Osteoblast (primary cell): ENCODE results near the gene CTSF. TPM values are rescaled to one million over a fixed set of nuclear protein-coding genes. Genes with fewer than 3 reads are reported as not detected.
A peak's percentile ranks its signal among the peaks of the same experiment; 100 is the strongest.

Source experiments
- DNase-seq: peaks from one replicate; pipeline ENCODE4 v3.0.0; 2011; ENCODE audit warnings: low spot score, mixed read lengths; ENCODE audit not compliant: insufficient read length; ENCODE audit errors: missing footprints
- H2AFZ ChIP-seq: 2 replicates; pipeline ENCODE4 v1.6.0; 2011; ENCODE audit warnings: mild to moderate bottlenecking, low read length
- H3K27ac ChIP-seq: 2 replicates; pipeline ENCODE4 v1.5.1; 2011; ENCODE audit warnings: mild to moderate bottlenecking, low read depth, low read length, moderate library complexity
- H3K27me3 ChIP-seq: 2 replicates; pipeline ENCODE4 v1.6.0; 2012; ENCODE audit warnings: mild to moderate bottlenecking, control low read depth, inconsistent platforms, low read length, moderate library complexity; ENCODE audit not compliant: insufficient read depth
- H3K36me3 ChIP-seq: 2 replicates; pipeline ENCODE4 v1.5.1; 2011; ENCODE audit warnings: mild to moderate bottlenecking, low read length, control low read depth, moderate library complexity; ENCODE audit not compliant: insufficient read depth
- H3K4me1 ChIP-seq: 2 replicates; pipeline ENCODE4 v1.5.1; 2011; ENCODE audit warnings: mild to moderate bottlenecking, low read length, control low read depth, moderate library complexity; ENCODE audit not compliant: insufficient read depth
- H3K4me2 ChIP-seq: 2 replicates; pipeline ENCODE4 v1.6.0; 2011; ENCODE audit warnings: mild to moderate bottlenecking, low read length; ENCODE audit not compliant: insufficient read depth
- H3K4me3 ChIP-seq: fragments of 200-600 bp; sonication (generic); 3 replicates; pipeline ENCODE4 v1.5.1; 2012; ENCODE audit warnings: mild to moderate bottlenecking, low read length, inconsistent platforms; ENCODE audit not compliant: insufficient read depth
- H3K79me2 ChIP-seq: 2 replicates; pipeline ENCODE4 v1.6.0; 2012; ENCODE audit warnings: mild to moderate bottlenecking, low read length, control low read depth, inconsistent platforms; ENCODE audit not compliant: insufficient read depth
- H3K9me3 ChIP-seq: 2 replicates; pipeline ENCODE4 v1.5.1; 2011; ENCODE audit warnings: low read depth, low read length, control low read depth
- H4K20me1 ChIP-seq: 2 replicates; pipeline ENCODE4 v1.6.0; 2012; ENCODE audit warnings: mild to moderate bottlenecking, low read length, control low read depth; ENCODE audit not compliant: insufficient read depth
- total RNA-seq: library from RNA; depleted of rRNA; stranded (reverse); fragments of >200 nt; gene quantifications from 2 replicates; pipeline ENCODE4 v1.2.3, GENCODE V29; 2012
- TF ChIP-seq, protein P1 (sequence below): IDR thresholded peaks from 2 replicates; pipeline ENCODE4 v1.5.1; 2011; ENCODE audit warnings: mild to moderate bottlenecking, low read depth, low read length, moderate library complexity; ENCODE audit errors: extremely low read depth

CTSF gene
- total RNA-seq, 1 donor = 45.6 TPM

DNA sequence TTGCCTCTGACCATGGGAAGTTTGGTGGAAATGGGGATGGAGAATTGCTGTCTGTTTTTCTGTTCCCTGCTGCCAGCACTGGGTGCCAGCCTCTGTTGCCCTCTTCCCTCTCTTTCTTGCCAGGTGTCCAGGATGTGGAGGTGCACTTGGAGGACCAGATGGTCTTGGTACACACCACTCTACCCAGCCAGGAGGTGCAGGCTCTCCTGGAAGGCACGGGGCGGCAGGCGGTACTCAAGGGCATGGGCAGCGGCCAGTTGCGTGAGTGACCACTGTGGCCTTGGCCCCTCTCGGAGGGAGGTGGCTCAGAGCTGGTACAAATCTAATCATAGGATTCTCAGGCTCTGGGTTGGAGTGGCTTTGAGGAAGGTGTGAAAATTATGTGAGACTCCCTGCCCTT is 30.6 kb upstream of the CTSF start:
- peaks cover 11% of the 10 kb centered on the region for H4K20me1 ChIP-seq
- H3K4me2 ChIP-seq = no peak overlapping the region
- H2AFZ ChIP-seq = no peak overlapping the region
- H3K4me3 ChIP-seq = no peak overlapping the region
- H3K36me3 ChIP-seq = peaks cover 11% of the 10 kb centered on the region
- TF ChIP-seq, protein P1, sequence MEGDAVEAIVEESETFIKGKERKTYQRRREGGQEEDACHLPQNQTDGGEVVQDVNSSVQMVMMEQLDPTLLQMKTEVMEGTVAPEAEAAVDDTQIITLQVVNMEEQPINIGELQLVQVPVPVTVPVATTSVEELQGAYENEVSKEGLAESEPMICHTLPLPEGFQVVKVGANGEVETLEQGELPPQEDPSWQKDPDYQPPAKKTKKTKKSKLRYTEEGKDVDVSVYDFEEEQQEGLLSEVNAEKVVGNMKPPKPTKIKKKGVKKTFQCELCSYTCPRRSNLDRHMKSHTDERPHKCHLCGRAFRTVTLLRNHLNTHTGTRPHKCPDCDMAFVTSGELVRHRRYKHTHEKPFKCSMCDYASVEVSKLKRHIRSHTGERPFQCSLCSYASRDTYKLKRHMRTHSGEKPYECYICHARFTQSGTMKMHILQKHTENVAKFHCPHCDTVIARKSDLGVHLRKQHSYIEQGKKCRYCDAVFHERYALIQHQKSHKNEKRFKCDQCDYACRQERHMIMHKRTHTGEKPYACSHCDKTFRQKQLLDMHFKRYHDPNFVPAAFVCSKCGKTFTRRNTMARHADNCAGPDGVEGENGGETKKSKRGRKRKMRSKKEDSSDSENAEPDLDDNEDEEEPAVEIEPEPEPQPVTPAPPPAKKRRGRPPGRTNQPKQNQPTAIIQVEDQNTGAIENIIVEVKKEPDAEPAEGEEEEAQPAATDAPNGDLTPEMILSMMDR = no peak
- H3K4me1 ChIP-seq = peaks cover 51% of the 10 kb centered on the region
- no peaks in the 10 kb centered on the region for H3K9me3 ChIP-seq
- H3K27me3 ChIP-seq = no peaks in the 10 kb centered on the region
- no peak for DNase-seq
- peaks cover 30% of the 10 kb centered on the region for H3K79me2 ChIP-seq
- no peak overlapping the region for H3K27ac ChIP-seq

DNA sequence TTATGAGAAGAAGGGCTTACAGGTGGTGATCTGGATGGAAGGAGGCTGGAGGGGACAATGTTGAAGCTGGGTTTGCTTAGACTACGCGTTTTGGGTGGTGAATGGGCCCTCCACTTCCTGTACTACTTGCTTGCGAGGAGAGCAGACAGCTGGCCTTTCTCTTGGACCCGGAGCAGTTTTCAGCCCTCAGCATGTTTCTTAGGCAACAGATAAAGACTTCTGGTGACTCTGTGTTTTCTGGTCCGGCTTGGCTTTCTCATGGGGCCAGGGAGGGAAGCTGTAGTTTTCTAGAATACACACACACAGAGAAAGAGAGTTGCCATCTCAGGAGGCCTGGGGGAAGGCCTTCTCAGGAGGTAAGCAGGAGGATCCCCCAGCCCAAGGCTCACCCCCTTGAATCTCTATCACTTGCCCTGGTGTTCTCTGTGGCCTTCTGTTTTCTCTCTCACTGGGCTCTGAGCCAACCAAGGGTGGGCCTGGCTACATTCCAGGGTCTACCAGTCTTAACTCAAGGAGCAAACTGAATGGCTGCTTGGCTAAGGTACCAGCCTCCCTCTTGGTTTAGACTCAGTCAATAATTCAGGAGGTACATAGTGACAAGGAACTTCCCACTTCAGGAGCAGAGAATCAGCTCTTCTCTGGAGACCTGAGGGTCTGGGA is 27.0 kb upstream of the CTSF start:
- Histone ChIP-seq H2AFZ (peak overlapping the region; percentile 47), H3K27ac (peak overlapping the region; percentile 68), H3K27me3 (no peaks in the 10 kb centered on the region), H3K4me1 (peaks cover 32% of the 10 kb centered on the region), H4K20me1 (peaks cover 7% of the 10 kb centered on the region), H3K4me2 (peak overlapping the region; percentile 62), H3K9me3 (no peaks in the 10 kb centered on the region), H3K79me2 (peaks cover 43% of the 10 kb centered on the region), H3K36me3 (peaks cover 11% of the 10 kb centered on the region), H3K4me3 (peak overlapping the region; percentile 37)
- peak; percentile 95 for DNase-seq
- TF ChIP-seq, protein P1 = no peak

DNA sequence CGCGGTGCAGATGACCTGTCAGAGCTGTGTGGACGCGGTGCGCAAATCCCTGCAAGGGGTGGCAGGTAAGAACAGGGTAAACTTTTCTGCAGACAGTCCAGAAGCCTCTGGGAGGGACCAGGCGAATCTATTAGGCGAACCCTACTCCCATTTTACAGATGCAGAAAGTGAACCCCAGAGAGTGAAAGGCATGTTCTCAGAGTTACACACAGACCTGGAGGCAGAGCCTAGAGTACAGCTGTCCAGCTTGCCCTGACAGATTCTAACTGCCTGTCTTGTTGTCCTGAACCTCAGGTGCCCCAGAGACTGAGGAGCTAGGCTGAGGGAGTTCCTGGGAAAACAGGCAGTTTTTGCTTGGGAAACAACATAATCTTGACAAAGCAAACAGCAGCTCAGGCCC is 25.2 kb upstream of the CTSF start:
- no peaks in the 10 kb centered on the region for H3K9me3 ChIP-seq
- no peaks in the 10 kb centered on the region for H3K36me3 ChIP-seq
- peaks cover 37% of the 10 kb centered on the region for H3K79me2 ChIP-seq
- H3K27me3 ChIP-seq = no peaks in the 10 kb centered on the region
- peak overlapping the region; percentile 89 for H2AFZ ChIP-seq
- DNase-seq = no peak
- no peaks in the 10 kb centered on the region for H4K20me1 ChIP-seq
- TF ChIP-seq, protein P1 = no peak
- H3K4me3 ChIP-seq = peak overlapping the region; percentile 91
- peak overlapping the region; percentile 94 for H3K4me2 ChIP-seq
- peaks cover 24% of the 10 kb centered on the region for H3K4me1 ChIP-seq
- H3K27ac ChIP-seq = peak overlapping the region; percentile 75

DNA sequence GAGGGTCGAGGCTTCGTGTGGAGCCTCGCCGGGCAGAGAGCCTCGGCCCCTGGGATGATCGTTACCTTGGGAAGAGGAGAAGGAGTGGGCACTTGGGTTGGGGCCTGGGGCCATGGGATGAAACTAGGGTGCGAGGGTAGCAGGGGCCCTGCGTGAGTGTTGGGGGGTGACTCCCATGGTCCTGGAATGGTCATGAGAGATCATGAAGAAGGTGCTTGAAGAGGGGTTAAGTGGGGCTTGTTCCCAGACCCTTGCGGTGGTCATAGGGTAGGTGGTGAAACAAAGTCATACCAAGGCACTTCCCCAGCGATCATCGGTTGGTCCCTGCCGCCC is 24.9 kb upstream of the CTSF start:
- Histone ChIP-seq H3K4me2 (peak overlapping the region; percentile 94), H3K4me3 (peak overlapping the region; percentile 91), H3K27ac (peak overlapping the region; percentile 75), H3K27me3 (no peaks in the 10 kb centered on the region), H3K4me1 (peaks cover 24% of the 10 kb centered on the region), H4K20me1 (no peaks in the 10 kb centered on the region), H3K36me3 (no peaks in the 10 kb centered on the region), H3K79me2 (peaks cover 34% of the 10 kb centered on the region), H3K9me3 (no peaks in the 10 kb centered on the region), H2AFZ (peak overlapping the region; percentile 89)
- TF ChIP-seq, protein P1 = no peak
- no peak for DNase-seq
